Fibroblast of lung (primary cell): ENCODE results near the gene ZBTB16. TPM values are rescaled to one million over a fixed set of nuclear protein-coding genes. Genes with fewer than 3 reads are reported as not detected.

Source experiments
- DNase-seq, 2 donors: peaks; one replicate each; pipeline versions ENCODE4 v3.0.0 to v3.0.0-alpha.2; 2010; ENCODE audit warnings: low read depth in 2 of 2
- H2AFZ ChIP-seq: 2 replicates; pipeline ENCODE4 v1.5.1; 2012; ENCODE audit warnings: low read length, control low read depth, inconsistent platforms
- H3K27ac ChIP-seq: 2 replicates; pipeline ENCODE4 v1.5.1; 2011; ENCODE audit warnings: low read length, control low read depth; ENCODE audit not compliant: insufficient read depth
- H3K27me3 ChIP-seq: 2 replicates; pipeline ENCODE4 v1.5.1; 2011; ENCODE audit warnings: mild to moderate bottlenecking, low read length; ENCODE audit not compliant: control insufficient read depth, insufficient read depth
- H3K36me3 ChIP-seq: 2 replicates; pipeline ENCODE4 v1.5.1; 2011; ENCODE audit warnings: low read length; ENCODE audit not compliant: control insufficient read depth, insufficient read depth
- H3K4me1 ChIP-seq: 2 replicates; pipeline ENCODE4 v1.5.1; 2011; ENCODE audit warnings: low read length; ENCODE audit not compliant: control insufficient read depth, insufficient read depth; ENCODE audit errors: extremely low read depth
- H3K4me2 ChIP-seq: 2 replicates; pipeline ENCODE4 v1.5.1; 2011; ENCODE audit warnings: low read length, control low read depth; ENCODE audit not compliant: insufficient read depth; ENCODE audit errors: extremely low read depth
- H3K4me3 ChIP-seq, 4 experiments: fragments of 200-600 bp in 1 of 4; sonication (generic) in 1 of 4; replicated peaks in 1 of 4; 2 replicates each; pipeline ENCODE4 v1.5.1; 2011 to 2016; ENCODE audit warnings: low read length in 4 of 4, low read depth in 3 of 4, mild to moderate bottlenecking in 3 of 4, control low read depth in 2 of 4, inconsistent platforms in 1 of 4, mixed read lengths in 1 of 4; ENCODE audit not compliant: insufficient read depth in 1 of 4; ENCODE audit errors: control extremely low read depth in 1 of 4
- H3K79me2 ChIP-seq: 2 replicates; pipeline ENCODE4 v1.5.1; 2012; ENCODE audit warnings: mild to moderate bottlenecking, low read length, inconsistent platforms; ENCODE audit not compliant: control insufficient read depth, insufficient read depth
- H3K9ac ChIP-seq: 2 replicates; pipeline ENCODE4 v1.5.1; 2011; ENCODE audit warnings: mild to moderate bottlenecking, low read length, control low read depth; ENCODE audit not compliant: insufficient read depth
- H3K9me3 ChIP-seq: 2 replicates; pipeline ENCODE4 v1.5.1; 2012; ENCODE audit warnings: low read depth, low read length; ENCODE audit not compliant: control insufficient read depth, insufficient read depth
- H4K20me1 ChIP-seq: 2 replicates; pipeline ENCODE4 v1.5.1; 2011; ENCODE audit warnings: low read length; ENCODE audit not compliant: control insufficient read depth, insufficient read depth; ENCODE audit errors: extremely low read depth
- EZH2 ChIP-seq: IDR thresholded peaks from 2 replicates; pipeline ENCODE4 v1.5.1; 2012; ENCODE audit warnings: low read length, control low read depth, mild to moderate bottlenecking; ENCODE audit errors: missing control alignments
- polyA plus RNA-seq, 2 donors: library from polyadenylated mRNA; depleted of rRNA in 1 of 2; stranded (reverse) in 1 of 2; unstranded in 1 of 2; fragments of >200 nt; gene quantifications; 2 replicates each; pipeline ENCODE4 v1.2.1, GENCODE V29; 2011 to 2012; ENCODE audit warnings: missing spikeins in 1 of 2
- total RNA-seq: library from RNA; depleted of rRNA; stranded (reverse); fragments of >200 nt; gene quantifications from 2 replicates; pipeline ENCODE4 v1.2.1, GENCODE V29; 2014
- TF ChIP-seq, protein P1 (sequence below), 2 donors: IDR thresholded peaks in 1 of 2; conservative IDR thresholded peaks in 1 of 2; 1 replicate in 1 of 2; 2 replicates in 1 of 2; pipeline ENCODE4 v1.5.1; 2011 to 2012; ENCODE audit warnings: low read length in 2 of 2, control low read depth in 1 of 2, inconsistent platforms in 1 of 2, low read depth in 1 of 2, mild to moderate bottlenecking in 1 of 2

Gene ZBTB16
- total and polyA plus RNA-seq, 2 donors (not counting 1 experiment from before 2014, with no cell fraction given) = not detected

DNA sequence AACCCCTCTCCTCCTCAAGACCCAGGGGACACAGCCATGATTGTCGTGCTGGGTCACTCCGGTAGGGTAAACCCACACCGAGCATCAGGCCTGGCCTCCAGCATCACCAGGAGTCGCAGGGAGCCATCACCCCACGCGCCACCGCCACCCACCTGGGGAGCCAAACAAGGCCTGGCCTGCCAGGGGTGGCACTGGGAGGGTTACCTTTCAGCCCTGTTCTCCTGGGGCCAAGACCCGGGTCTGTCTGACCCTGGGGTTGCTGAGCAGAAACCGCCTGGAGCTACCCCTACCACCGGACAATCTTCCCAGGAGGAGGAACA is 197.4 kb downstream of the ZBTB16 start:
- H3K4me3 ChIP-seq = no peak overlapping the region
- no peak overlapping the region for H3K27ac ChIP-seq
- H3K36me3 ChIP-seq = no peaks in the 10 kb centered on the region
- no peaks in the 10 kb centered on the region for H3K4me1 ChIP-seq
- H3K79me2 ChIP-seq = no peaks in the 10 kb centered on the region
- no peak for TF ChIP-seq EZH2
- TF ChIP-seq, protein P1, sequence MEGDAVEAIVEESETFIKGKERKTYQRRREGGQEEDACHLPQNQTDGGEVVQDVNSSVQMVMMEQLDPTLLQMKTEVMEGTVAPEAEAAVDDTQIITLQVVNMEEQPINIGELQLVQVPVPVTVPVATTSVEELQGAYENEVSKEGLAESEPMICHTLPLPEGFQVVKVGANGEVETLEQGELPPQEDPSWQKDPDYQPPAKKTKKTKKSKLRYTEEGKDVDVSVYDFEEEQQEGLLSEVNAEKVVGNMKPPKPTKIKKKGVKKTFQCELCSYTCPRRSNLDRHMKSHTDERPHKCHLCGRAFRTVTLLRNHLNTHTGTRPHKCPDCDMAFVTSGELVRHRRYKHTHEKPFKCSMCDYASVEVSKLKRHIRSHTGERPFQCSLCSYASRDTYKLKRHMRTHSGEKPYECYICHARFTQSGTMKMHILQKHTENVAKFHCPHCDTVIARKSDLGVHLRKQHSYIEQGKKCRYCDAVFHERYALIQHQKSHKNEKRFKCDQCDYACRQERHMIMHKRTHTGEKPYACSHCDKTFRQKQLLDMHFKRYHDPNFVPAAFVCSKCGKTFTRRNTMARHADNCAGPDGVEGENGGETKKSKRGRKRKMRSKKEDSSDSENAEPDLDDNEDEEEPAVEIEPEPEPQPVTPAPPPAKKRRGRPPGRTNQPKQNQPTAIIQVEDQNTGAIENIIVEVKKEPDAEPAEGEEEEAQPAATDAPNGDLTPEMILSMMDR (conservative IDR thresholded peaks at IDR 0.05 in 1 of 2, IDR thresholded peaks at IDR 0.05 in 1 of 2; ENCODE audit: low read depth in 1 of 2, low read length in 2 of 2) = no peak
- peaks cover 5% of the 10 kb centered on the region for H3K27me3 ChIP-seq
- H2AFZ ChIP-seq = no peak overlapping the region
- no peak overlapping the region for H3K9ac ChIP-seq
- H4K20me1 ChIP-seq = no peaks in the 10 kb centered on the region
- no peaks in the 10 kb centered on the region for H3K9me3 ChIP-seq
- H3K4me2 ChIP-seq = no peak overlapping the region
- no peak for DNase-seq

DNA sequence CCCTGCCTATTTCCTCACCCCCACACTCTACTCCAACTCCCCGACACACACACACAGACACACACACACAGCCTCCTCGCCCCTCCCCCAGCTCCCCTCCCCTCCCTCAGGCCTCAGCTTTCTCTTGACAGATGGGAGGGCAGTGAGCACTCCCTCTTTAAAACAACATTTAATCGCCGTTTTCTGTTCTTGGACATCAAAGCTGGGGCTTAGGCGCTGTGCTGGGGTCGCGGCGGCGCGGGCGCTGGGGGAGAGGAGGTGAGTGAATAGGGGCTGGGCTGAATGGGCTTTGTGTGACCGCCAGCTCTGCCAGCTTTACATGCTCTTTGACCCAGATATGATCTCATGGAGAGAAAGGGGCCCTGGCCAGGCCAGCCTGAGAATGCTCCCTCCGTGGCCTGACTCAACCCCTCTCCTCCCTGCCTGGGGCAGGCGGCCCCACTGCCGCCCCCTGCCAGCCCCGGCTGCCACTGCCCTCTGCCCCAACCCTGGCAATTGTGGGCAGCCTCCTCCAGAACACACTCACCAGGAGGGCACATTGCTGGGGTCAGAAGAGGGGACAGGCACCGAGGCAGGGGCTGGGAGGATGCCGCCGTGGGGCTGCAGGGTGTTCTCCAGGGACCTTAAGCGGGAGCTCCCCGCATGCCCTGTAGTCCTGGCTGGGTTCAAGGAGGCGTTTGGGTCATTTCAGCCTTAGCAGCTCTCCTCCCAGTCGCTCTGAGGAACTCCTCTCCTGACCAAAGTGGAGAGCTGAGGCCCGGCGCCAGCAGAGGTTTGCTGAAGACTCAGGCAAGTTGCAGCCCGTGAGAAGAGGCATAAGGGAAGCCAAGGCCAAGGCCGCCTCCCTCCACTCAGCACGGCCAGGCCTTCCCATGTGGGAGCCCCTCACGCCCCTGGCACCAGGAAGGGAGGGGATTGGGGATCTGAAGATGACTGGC is 198.4 kb downstream of the ZBTB16 start:
- Histone ChIP-seq H3K9ac (no peak overlapping the region), H3K27me3 (peaks cover 5% of the 10 kb centered on the region), H3K36me3 (no peaks in the 10 kb centered on the region), H3K79me2 (no peaks in the 10 kb centered on the region), H3K4me3 (no peak overlapping the region), H2AFZ (no peak overlapping the region), H3K4me1 (no peaks in the 10 kb centered on the region), H3K27ac (no peak overlapping the region), H4K20me1 (no peaks in the 10 kb centered on the region), H3K4me2 (no peak overlapping the region), H3K9me3 (no peaks in the 10 kb centered on the region)
- TF ChIP-seq, protein P1 (conservative IDR thresholded peaks at IDR 0.05 in 1 of 2, IDR thresholded peaks at IDR 0.05 in 1 of 2; ENCODE audit: low read depth in 1 of 2, low read length in 2 of 2) = peak in 1 of 2 donors; percentile 35
- TF ChIP-seq EZH2 = no peak
- peak in 1 of 2 donors; percentile 89 for DNase-seq

DNA sequence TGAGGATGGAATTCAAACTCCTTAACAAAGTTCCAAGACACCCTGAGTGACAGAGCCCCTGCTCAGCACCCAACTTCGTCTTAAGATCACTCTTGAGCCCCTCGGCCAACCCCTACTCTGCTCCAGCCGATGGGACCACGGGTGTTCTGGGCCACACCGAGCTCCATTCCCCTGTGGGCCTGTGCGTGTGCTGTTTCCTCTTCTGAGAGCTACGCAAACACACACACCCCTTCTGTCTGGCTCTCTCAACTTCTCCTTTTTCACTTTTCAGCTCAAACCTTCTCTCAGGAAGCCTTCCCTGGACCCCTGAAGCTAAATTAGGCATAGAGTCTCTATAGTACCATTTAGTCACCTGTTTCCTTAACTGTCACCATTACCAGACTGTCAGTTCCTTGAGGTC is 199.2 kb downstream of the ZBTB16 start:
- no peaks in the 10 kb centered on the region for H3K9me3 ChIP-seq
- H3K9ac ChIP-seq = no peak overlapping the region
- TF ChIP-seq, protein P1 (conservative IDR thresholded peaks at IDR 0.05 in 1 of 2, IDR thresholded peaks at IDR 0.05 in 1 of 2; ENCODE audit: low read depth in 1 of 2, low read length in 2 of 2) = no peak
- no peak for TF ChIP-seq EZH2
- H3K79me2 ChIP-seq = no peaks in the 10 kb centered on the region
- H3K27ac ChIP-seq = no peak overlapping the region
- H3K4me3 ChIP-seq = no peak overlapping the region
- peaks cover 5% of the 10 kb centered on the region for H3K27me3 ChIP-seq
- H2AFZ ChIP-seq = no peak overlapping the region
- no peaks in the 10 kb centered on the region for H4K20me1 ChIP-seq
- H3K4me2 ChIP-seq = no peak overlapping the region
- H3K4me1 ChIP-seq = no peaks in the 10 kb centered on the region
- no peaks in the 10 kb centered on the region for H3K36me3 ChIP-seq
- no peak for DNase-seq
